Neural cell (in vitro differentiated cells): ENCODE measurements around the gene C1orf21. TPM values are rescaled to one million over a fixed set of nuclear protein-coding genes. Genes with fewer than 3 reads are reported as not detected.

Experiments used
- H2AFZ ChIP-seq: fragments of 200-600, 300-800 bp; sonication (generic), shearing (Covaris generic); 2 replicates; pipeline ENCODE4 v1.6.0; 2014; ENCODE audit warnings: low read depth, mild to moderate bottlenecking, antibody characterized with exemption, low read length, moderate library complexity
- H3F3A ChIP-seq: fragments of 200-600 bp; shearing (Covaris generic); 2 replicates; pipeline ENCODE4 v1.6.1; 2016; ENCODE audit warnings: mild to moderate bottlenecking, moderate library complexity, mixed read lengths, antibody characterized with exemption, low read length; ENCODE audit not compliant: insufficient read depth, poor library complexity, severe bottlenecking
- H3K27ac ChIP-seq: fragments of 200-600, 300-800 bp; sonication (generic), shearing (Covaris generic); 2 replicates; pipeline ENCODE4 v1.5.1; 2014; ENCODE audit warnings: mild to moderate bottlenecking, low read length, moderate library complexity
- H3K27me3 ChIP-seq: fragments of 300-800, 200-600 bp; sonication (generic), shearing (Covaris generic); 2 replicates; pipeline ENCODE4 v1.6.0; 2014; ENCODE audit warnings: mild to moderate bottlenecking, low read depth, low read length, moderate library complexity; ENCODE audit not compliant: insufficient read depth
- H3K36me3 ChIP-seq: fragments of 300-800, 200-600 bp; sonication (generic), shearing (Covaris generic); 2 replicates; pipeline ENCODE4 v1.5.1; 2014; ENCODE audit warnings: mild to moderate bottlenecking, antibody characterized with exemption, low read length, moderate library complexity; ENCODE audit not compliant: insufficient read depth
- H3K4me2 ChIP-seq: fragments of 300-800, 200-600 bp; sonication (generic), shearing (Covaris generic); 2 replicates; pipeline ENCODE4 v1.6.0; 2014; ENCODE audit warnings: mild to moderate bottlenecking, low read length
- H3K4me3 ChIP-seq: fragments of 300-800, 200-600 bp; sonication (generic), shearing (Covaris generic); 2 replicates; pipeline ENCODE4 v1.5.1; 2014; ENCODE audit warnings: mild to moderate bottlenecking, low read length, moderate library complexity
- H3K79me2 ChIP-seq: fragments of 200-600 bp; shearing (Covaris generic); replicated peaks from 2 replicates; pipeline ENCODE4 v1.6.0; 2014; ENCODE audit warnings: mild to moderate bottlenecking, low read length, moderate library complexity; ENCODE audit not compliant: insufficient read depth
- H3K9ac ChIP-seq: fragments of 300-800, 200-600 bp; sonication (generic), shearing (Covaris generic); 2 replicates; pipeline ENCODE4 v1.6.1; 2016; ENCODE audit warnings: mild to moderate bottlenecking, low read length, mixed read lengths
- H3K9me2 ChIP-seq: fragments of 200-600 bp; shearing (Covaris generic); 2 replicates; pipeline ENCODE4 v1.6.1; 2016; ENCODE audit warnings: mild to moderate bottlenecking, low read length, mixed read lengths; ENCODE audit not compliant: insufficient read depth
- H3K9me3 ChIP-seq: fragments of 200-600, 300-800 bp; sonication (generic), shearing (Covaris generic); 2 replicates; pipeline ENCODE4 v1.6.1; 2016; ENCODE audit warnings: mild to moderate bottlenecking, mixed run types, low read length, moderate library complexity, mixed read lengths
- H4K20me1 ChIP-seq: fragments of 200-600 bp; shearing (Covaris generic); 2 replicates; pipeline ENCODE4 v1.6.1; 2016; ENCODE audit warnings: mild to moderate bottlenecking, mixed run types; ENCODE audit not compliant: insufficient read depth
- CTCF ChIP-seq: fragments of 450-650 bp; IDR thresholded peaks from 2 replicates; pipeline ENCODE4 v1.5.1; 2014; ENCODE audit warnings: antibody characterized with exemption, mild to moderate bottlenecking, moderate library complexity; ENCODE audit not compliant: poor library complexity, severe bottlenecking
- EP300 ChIP-seq: fragments of 450-650 bp; conservative IDR thresholded peaks from 2 replicates; pipeline ENCODE4 v1.6.1; 2014; ENCODE audit warnings: antibody characterized with exemption, mild to moderate bottlenecking, moderate library complexity; ENCODE audit not compliant: poor library complexity, severe bottlenecking
- EZH2 ChIP-seq: fragments of 200-600, 300-800 bp; shearing (Covaris generic), sonication (generic); IDR thresholded peaks from 2 replicates; pipeline ENCODE4 v1.6.1; 2014; ENCODE audit warnings: antibody characterized with exemption, low read length, borderline replicate concordance, mild to moderate bottlenecking; ENCODE audit not compliant: insufficient read depth, poor library complexity, severe bottlenecking
- MXI1 ChIP-seq: fragments of 450-650 bp; conservative IDR thresholded peaks from 2 replicates; pipeline ENCODE4 v1.6.1; 2014; ENCODE audit warnings: antibody characterized with exemption, mild to moderate bottlenecking; ENCODE audit not compliant: poor library complexity, severe bottlenecking
- POLR2AphosphoS5 ChIP-seq: IDR thresholded peaks from 2 replicates; pipeline ENCODE4 v1.6.1; 2012
- RAD21 ChIP-seq: fragments of 450-650 bp; conservative IDR thresholded peaks from 2 replicates; pipeline ENCODE4 v1.6.1; 2014; ENCODE audit warnings: antibody characterized with exemption, mild to moderate bottlenecking, moderate library complexity
- SMC3 ChIP-seq: fragments of 450-650 bp; conservative IDR thresholded peaks from 2 replicates; pipeline ENCODE4 v1.6.1; 2014; ENCODE audit warnings: antibody characterized with exemption, mild to moderate bottlenecking, moderate library complexity; ENCODE audit not compliant: poor library complexity
- TAF1 ChIP-seq: IDR thresholded peaks from 2 replicates; pipeline ENCODE4 v1.6.1; 2012; ENCODE audit warnings: low read depth
- polyA plus RNA-seq: library from polyadenylated mRNA; depleted of rRNA; stranded (reverse); fragments of >200 nt; gene quantifications from 2 replicates; pipeline ENCODE4 v1.2.3, GENCODE V29; 2014
- TF ChIP-seq, protein P1 (sequence below): IDR thresholded peaks from 2 replicates; pipeline ENCODE4 v1.6.1; 2012; ENCODE audit warnings: borderline replicate concordance

C1orf21 gene
- polyA plus RNA-seq, 1 donor from 2014 or later = 21.1 TPM

DNA sequence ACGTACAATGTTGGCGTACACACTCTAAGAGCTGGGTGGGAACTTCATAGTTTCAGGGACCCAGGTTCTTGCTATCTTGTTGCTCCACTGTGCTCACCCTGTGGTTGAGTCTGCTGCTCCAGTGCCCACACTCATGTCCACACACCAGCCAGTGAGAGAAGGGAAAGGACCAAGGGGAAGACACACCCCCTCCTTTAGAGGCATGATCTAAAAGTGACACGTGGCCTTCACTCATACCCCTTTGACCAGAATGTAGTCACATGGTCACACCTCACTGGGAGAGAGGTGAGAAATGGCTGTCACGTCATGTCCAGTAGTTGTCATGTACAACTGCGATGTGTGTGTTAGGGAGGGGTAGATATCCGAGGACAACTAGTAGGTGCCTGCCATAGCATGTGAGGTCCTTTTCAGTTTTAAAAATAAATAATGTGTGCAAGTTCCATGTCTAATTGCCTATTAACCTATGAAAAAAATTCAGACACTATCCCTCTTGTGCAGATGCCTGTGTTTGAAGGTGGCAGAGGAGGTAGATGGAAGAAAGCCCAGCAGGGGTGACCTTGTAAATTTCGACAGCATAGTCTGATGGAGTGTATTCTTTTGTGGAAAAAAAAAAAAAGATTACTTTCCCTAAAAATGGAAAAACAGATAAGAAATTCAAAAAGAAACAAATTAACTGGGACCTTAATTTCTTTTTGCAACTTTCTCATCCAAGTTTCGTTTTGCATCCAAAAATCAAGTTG, 149.6 kb downstream of the C1orf21 start:
- Histone ChIP-seq H3K9me3 (no peaks in the 10 kb centered on the region), H3K4me3 (no peak overlapping the region), H3F3A (no peaks in the 10 kb centered on the region), H3K79me2 (no peaks in the 10 kb centered on the region), H3K9ac (no peak overlapping the region), H2AFZ (no peak overlapping the region), H3K9me2 (no peaks in the 10 kb centered on the region), H3K36me3 (no peaks in the 10 kb centered on the region), H3K27ac (no peak overlapping the region), H4K20me1 (peaks cover 2% of the 10 kb centered on the region), H3K4me2 (no peak overlapping the region), H3K27me3 (no peaks in the 10 kb centered on the region)
- TF ChIP-seq RAD21 (no peak), EZH2 (no peak)

- Histone ChIP-seq H3K4me2 (no peak overlapping the region), H4K20me1 (peaks cover under 1% of the 10 kb centered on the region), H3K27me3 (no peaks in the 10 kb centered on the region), H3K9me3 (no peaks in the 10 kb centered on the region), H3F3A (no peaks in the 10 kb centered on the region), H3K27ac (no peak overlapping the region), H3K79me2 (no peaks in the 10 kb centered on the region), H3K9ac (no peak overlapping the region), H3K9me2 (no peaks in the 10 kb centered on the region), H3K4me3 (no peak overlapping the region), H3K36me3 (no peaks in the 10 kb centered on the region), H2AFZ (no peak overlapping the region)
- TF ChIP-seq EZH2 (no peak), CTCF (no peak), RAD21 (no peak), SMC3 (no peak), EP300 (no peak), MXI1 (no peak), POLR2AphosphoS5 (no peak), TAF1 (no peak)
- TF ChIP-seq, protein P1, sequence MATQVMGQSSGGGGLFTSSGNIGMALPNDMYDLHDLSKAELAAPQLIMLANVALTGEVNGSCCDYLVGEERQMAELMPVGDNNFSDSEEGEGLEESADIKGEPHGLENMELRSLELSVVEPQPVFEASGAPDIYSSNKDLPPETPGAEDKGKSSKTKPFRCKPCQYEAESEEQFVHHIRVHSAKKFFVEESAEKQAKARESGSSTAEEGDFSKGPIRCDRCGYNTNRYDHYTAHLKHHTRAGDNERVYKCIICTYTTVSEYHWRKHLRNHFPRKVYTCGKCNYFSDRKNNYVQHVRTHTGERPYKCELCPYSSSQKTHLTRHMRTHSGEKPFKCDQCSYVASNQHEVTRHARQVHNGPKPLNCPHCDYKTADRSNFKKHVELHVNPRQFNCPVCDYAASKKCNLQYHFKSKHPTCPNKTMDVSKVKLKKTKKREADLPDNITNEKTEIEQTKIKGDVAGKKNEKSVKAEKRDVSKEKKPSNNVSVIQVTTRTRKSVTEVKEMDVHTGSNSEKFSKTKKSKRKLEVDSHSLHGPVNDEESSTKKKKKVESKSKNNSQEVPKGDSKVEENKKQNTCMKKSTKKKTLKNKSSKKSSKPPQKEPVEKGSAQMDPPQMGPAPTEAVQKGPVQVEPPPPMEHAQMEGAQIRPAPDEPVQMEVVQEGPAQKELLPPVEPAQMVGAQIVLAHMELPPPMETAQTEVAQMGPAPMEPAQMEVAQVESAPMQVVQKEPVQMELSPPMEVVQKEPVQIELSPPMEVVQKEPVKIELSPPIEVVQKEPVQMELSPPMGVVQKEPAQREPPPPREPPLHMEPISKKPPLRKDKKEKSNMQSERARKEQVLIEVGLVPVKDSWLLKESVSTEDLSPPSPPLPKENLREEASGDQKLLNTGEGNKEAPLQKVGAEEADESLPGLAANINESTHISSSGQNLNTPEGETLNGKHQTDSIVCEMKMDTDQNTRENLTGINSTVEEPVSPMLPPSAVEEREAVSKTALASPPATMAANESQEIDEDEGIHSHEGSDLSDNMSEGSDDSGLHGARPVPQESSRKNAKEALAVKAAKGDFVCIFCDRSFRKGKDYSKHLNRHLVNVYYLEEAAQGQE = no peak
Measured at GRCh38 chr1:184539580-184539979, 152.8 kb downstream of the C1orf21 start.
